ENCODE results near the gene SCN1A. TPM values are rescaled to one million over a fixed set of nuclear protein-coding genes. Genes with fewer than 3 reads are reported as not detected.
"Not testable (repeated sequence)": the region's sequence is repeated elsewhere in the genome, so short reads cannot be mapped to it uniquely, and the experiment has no call there.

The SCN1A gene
- total RNA-seq, 1 experiment from 2014 or later, result 0.62 TPM

DNA sequence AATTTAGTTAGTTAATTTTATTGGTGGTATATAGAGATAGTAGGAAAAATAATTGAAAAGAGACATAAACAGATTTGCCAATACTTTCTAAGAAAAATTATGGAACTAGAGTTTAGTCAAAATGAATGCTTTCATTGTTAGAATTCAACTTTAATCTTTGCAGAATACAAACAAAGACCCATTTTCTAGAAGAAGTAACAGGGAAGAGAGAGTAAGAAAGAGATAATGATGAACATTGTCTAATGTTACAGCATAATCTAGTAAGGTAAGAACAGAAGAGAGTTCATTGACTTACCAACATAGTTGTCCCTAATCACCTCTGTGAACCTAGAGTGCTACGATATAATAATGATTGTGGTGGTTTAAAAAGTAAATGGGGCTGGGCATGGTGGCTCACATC lies 23.7 kb downstream of the SCN1A start:
- H3K4me1 ChIP-seq (ENCODE audit: insufficient read depth, low read length, poor library complexity, severe bottlenecking), result no peaks in the 10 kb centered on the region

GRCh38 chr2:166103277-166103676 lies 24.5 kb downstream of the SCN1A start:
- DNase-seq (ENCODE audit: low spot score); H3K9me3 ChIP-seq (ENCODE audit: low read depth, low read length, poor library complexity, severe bottlenecking); H3K27me3 ChIP-seq (replicated peaks; ENCODE audit: insufficient read depth, low read depth, low read length, poor library complexity); intact Hi-C loops (cut with micrococcal nuclease; ENCODE audit: unreplicated experiment); POLR2A ChIA-PET (ENCODE audit: low non-redundant PET); H3K4me1 ChIP-seq (ENCODE audit: insufficient read depth, low read length, poor library complexity, severe bottlenecking); H3K36me3 ChIP-seq (ENCODE audit: insufficient read depth, low read length, poor library complexity, severe bottlenecking); CTCF ChIA-PET; H3K4me3 ChIP-seq (ENCODE audit: low read depth, low read length, poor library complexity, severe bottlenecking); H3K27ac ChIP-seq (ENCODE audit: low read depth, low read length, poor library complexity, severe bottlenecking); BruUV-seq (replicated peaks): not testable (repeated sequence)

More for the DNA sequence above, 23.7 kb downstream of the SCN1A start:
- Histone ChIP-seq H3K27me3 (replicated peaks; ENCODE audit: insufficient read depth, low read depth, low read length, poor library complexity) (no peaks in the 10 kb centered on the region), H3K4me3 (ENCODE audit: low read depth, low read length, poor library complexity, severe bottlenecking) (no peak overlapping the region), H3K27ac (ENCODE audit: low read depth, low read length, poor library complexity, severe bottlenecking) (no peak overlapping the region), H3K36me3 (ENCODE audit: insufficient read depth, low read length, poor library complexity, severe bottlenecking) (no peaks in the 10 kb centered on the region), H3K9me3 (ENCODE audit: low read depth, low read length, poor library complexity, severe bottlenecking) (no peaks in the 10 kb centered on the region)
- TF ChIP-seq EZH2 (IDR thresholded peaks at IDR 0.05; ENCODE audit: borderline replicate concordance, low read depth, low read length, poor library complexity, severe bottlenecking), result no peak
- no peak for TF ChIP-seq CTCF (conservative IDR thresholded peaks at IDR 0.05; ENCODE audit: low read depth, low read length)
- CTCF ChIA-PET, result no interaction called here
- POLR2A ChIA-PET (ENCODE audit: low non-redundant PET), result no interaction called here
- no peak for DNase-seq (ENCODE audit: low spot score)
- no TSS peak for BruUV-seq (replicated peaks)
- intact Hi-C loops (cut with micrococcal nuclease; ENCODE audit: unreplicated experiment), result no loop called here

DNA sequence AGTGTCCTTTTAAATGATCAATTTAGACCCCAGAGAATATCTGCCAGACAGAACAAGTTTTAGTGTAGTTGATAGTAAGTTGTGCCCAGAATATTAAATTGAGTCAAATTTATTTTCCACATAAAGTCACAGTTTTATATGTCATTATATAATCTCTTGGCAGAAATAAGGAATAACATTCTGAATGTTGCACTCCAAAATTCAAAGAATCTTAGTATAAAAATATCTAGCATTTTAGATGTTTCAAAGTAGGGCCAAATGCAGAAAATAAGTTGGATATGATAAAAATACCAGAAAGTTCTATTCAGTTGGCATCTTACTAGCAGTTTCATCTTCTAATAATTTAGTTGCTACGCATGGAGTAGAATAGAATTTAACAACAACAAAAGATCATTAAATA lies 33.5 kb downstream of the SCN1A start:
- TF ChIP-seq EZH2 (IDR thresholded peaks at IDR 0.05; ENCODE audit: borderline replicate concordance, low read depth, low read length, poor library complexity, severe bottlenecking), result no peak
- no peak for TF ChIP-seq CTCF (conservative IDR thresholded peaks at IDR 0.05; ENCODE audit: low read depth, low read length)
- intact Hi-C loops (cut with micrococcal nuclease; ENCODE audit: unreplicated experiment), result no loop called here
- H3K36me3 ChIP-seq (ENCODE audit: insufficient read depth, low read length, poor library complexity, severe bottlenecking), result no peaks in the 10 kb centered on the region
- H3K27ac ChIP-seq (ENCODE audit: low read depth, low read length, poor library complexity, severe bottlenecking), result no peak overlapping the region
- H3K4me1 ChIP-seq (ENCODE audit: insufficient read depth, low read length, poor library complexity, severe bottlenecking), result peaks cover 7% of the 10 kb centered on the region
- ChIA-PET POLR2A (ENCODE audit: low non-redundant PET) (no interaction called here), CTCF (no interaction called here)
- no peak overlapping the region for H3K4me3 ChIP-seq (ENCODE audit: low read depth, low read length, poor library complexity, severe bottlenecking)
- DNase-seq (ENCODE audit: low spot score), result no peak
- H3K9me3 ChIP-seq (ENCODE audit: low read depth, low read length, poor library complexity, severe bottlenecking), result no peaks in the 10 kb centered on the region
- no TSS peak for BruUV-seq (replicated peaks)
- no peaks in the 10 kb centered on the region for H3K27me3 ChIP-seq (replicated peaks; ENCODE audit: insufficient read depth, low read depth, low read length, poor library complexity)

DNA sequence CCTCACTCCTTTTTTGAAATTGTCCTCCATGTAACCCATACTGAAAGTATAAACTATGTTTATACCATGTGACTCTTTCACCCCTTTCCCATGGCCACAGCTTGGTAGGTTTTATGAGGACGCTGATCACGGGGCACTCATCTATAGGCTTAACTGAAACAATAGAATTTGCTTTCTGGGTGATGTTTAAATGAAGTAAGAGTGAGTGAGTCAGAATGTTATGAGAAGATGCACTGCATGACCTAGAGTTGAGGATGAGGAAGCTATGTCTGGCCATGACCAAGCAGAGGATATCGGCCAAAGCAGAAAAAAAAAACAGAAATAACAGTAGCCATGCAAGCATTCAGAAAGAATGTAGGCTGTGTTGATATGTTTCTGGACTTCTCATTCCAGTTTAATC lies 34.9 kb downstream of the SCN1A start:
- CTCF ChIA-PET, result no interaction called here
- Histone ChIP-seq H3K27ac (ENCODE audit: low read depth, low read length, poor library complexity, severe bottlenecking) (no peak overlapping the region), H3K4me1 (ENCODE audit: insufficient read depth, low read length, poor library complexity, severe bottlenecking) (peaks cover 7% of the 10 kb centered on the region), H3K4me3 (ENCODE audit: low read depth, low read length, poor library complexity, severe bottlenecking) (no peak overlapping the region), H3K9me3 (ENCODE audit: low read depth, low read length, poor library complexity, severe bottlenecking) (no peaks in the 10 kb centered on the region), H3K27me3 (replicated peaks; ENCODE audit: insufficient read depth, low read depth, low read length, poor library complexity) (no peaks in the 10 kb centered on the region), H3K36me3 (ENCODE audit: insufficient read depth, low read length, poor library complexity, severe bottlenecking) (no peaks in the 10 kb centered on the region)
- POLR2A ChIA-PET (ENCODE audit: low non-redundant PET), result no interaction called here
- intact Hi-C loops (cut with micrococcal nuclease; ENCODE audit: unreplicated experiment), result no loop called here
- no TSS peak for BruUV-seq (replicated peaks)
- DNase-seq (ENCODE audit: low spot score), result no peak
- TF ChIP-seq CTCF (conservative IDR thresholded peaks at IDR 0.05; ENCODE audit: low read depth, low read length) (no peak), EZH2 (IDR thresholded peaks at IDR 0.05; ENCODE audit: borderline replicate concordance, low read depth, low read length, poor library complexity, severe bottlenecking) (no peak)
